ENCODE data around the gene FBXO28. TPM values are rescaled to one million over a fixed set of nuclear protein-coding genes. Genes with fewer than 3 reads are reported as not detected.

Gene FBXO28
- total and polyA plus RNA-seq, 10 of the 15 experiments (the other 5 are each of a cell fraction or from before 2014, with no cell fraction given), result 4.3 to 23.2 (median 18.4) TPM

- TF ChIP-seq MTA2 (IDR thresholded peaks at IDR 0.05; ENCODE audit: low read depth) (peak; percentile 68), KDM1A (IDR thresholded peaks at IDR 0.05; ENCODE audit: borderline replicate concordance) (no peak), PML (IDR thresholded peaks at IDR 0.05; ENCODE audit: low read length) (0 out of 2 replicates have a peak, but pooled peaks have one; percentile 33), CBFB (IDR thresholded peaks at IDR 0.05; ENCODE audit: low read depth) (no peak), BCL3 (IDR thresholded peaks at IDR 0.05; ENCODE audit: borderline replicate concordance, insufficient read depth, low read depth, low read length, poor library complexity, severe bottlenecking) (peak; percentile 18), GATAD2B (conservative IDR thresholded peaks at IDR 0.05; ENCODE audit: low read depth) (peak; percentile 96), ZNF24 (IDR thresholded peaks at IDR 0.05) (no peak), CHD1 (IDR thresholded peaks at IDR 0.05; ENCODE audit: low read depth, low read length) (0 out of 2 replicates have a peak, but pooled peaks have one; percentile 64), KLF5 (IDR thresholded peaks at IDR 0.05; ENCODE audit: partially characterized antibody) (peak; percentile 64), ZNF687 (IDR thresholded peaks at IDR 0.05) (peak; percentile 60; the same call in 1 of the 2 replicates), SUZ12 (IDR thresholded peaks at IDR 0.05; ENCODE audit: unreplicated experiment) (no peak), IKZF2 (IDR thresholded peaks at IDR 0.05) (peak; percentile 78 to 81; a peak in 2 of 4 replicates), SP1 (IDR thresholded peaks at IDR 0.05; ENCODE audit: low read depth, low read length) (no peak), ATF7 (IDR thresholded peaks at IDR 0.05; ENCODE audit: low read depth) (0 out of 2 replicates have a peak, but pooled peaks have one; percentile 8), PRDM15 (CRISPR knock-in tag; IDR thresholded peaks at IDR 0.05) (no peak), BRCA1 (IDR thresholded peaks at IDR 0.05; ENCODE audit: low read depth, low read length) (no peak), ZNF274 (IDR thresholded peaks at IDR 0.05; ENCODE audit: insufficient read depth, insufficient read length) (no peak), POU2F2 (IDR thresholded peaks at IDR 0.05; ENCODE audit: borderline replicate concordance, low read depth, low read length) (peak; percentile 34; the same call in 2 of the 3 replicates)
Measured at GRCh38 chr1:224182866-224183590, 69.1 kb downstream of the FBXO28 start, which contains the start of gene DEGS1 (continued).
